NK-92 treated with Interleukin-12 subunit alpha and Interleukin-12 subunit beta, amount 100 ng/mL, for 24 hours (cell line): ENCODE results near the gene CASS4.

Experiments
- DNase-seq: peaks from one replicate; lab custom pipeline; 2025; lab: John Stamatoyannopoulos, UW

The CASS4 gene

DNA sequence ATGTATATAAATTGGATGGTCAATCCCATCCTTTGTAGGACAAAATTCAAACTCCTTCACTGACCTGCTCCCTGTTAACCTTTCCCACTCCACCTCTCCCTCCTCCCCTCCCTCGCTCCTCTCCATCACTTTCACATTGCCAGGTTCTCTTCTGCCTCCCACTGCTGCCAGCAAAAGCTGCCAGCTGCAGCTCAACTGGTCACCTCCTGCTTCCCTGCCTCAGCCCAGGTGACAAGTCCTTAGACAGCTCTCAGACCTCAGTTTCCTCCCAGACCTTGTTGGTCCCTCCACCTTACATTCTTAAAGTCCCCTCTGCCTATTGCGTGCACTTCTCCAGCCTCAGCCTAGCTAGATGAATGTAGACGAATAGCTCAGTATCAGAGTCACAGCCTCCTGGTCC lies 33.1 kb downstream of the CASS4 start:
- DNase-seq = no peak

DNA sequence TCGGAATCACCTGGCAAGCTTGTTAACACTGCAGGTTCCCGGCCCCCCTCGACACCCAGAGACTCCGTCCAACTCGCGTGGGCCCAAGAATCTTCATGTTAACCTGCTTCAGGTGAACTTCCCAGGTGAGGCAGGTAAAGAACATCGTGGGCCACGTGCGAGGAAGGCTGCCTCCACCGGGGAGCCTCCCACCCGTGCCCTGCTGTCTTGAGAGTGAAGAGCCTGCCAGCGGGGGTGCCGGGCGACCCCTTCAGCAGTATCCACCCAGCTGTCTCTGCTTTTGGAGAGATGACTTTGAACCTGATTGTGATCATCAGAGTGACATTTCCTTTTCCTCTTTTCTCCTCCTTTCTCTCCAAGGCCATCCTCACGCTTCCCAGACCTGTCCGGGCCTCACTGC lies 33.5 kb downstream of the CASS4 start:
- no peak for DNase-seq

DNA sequence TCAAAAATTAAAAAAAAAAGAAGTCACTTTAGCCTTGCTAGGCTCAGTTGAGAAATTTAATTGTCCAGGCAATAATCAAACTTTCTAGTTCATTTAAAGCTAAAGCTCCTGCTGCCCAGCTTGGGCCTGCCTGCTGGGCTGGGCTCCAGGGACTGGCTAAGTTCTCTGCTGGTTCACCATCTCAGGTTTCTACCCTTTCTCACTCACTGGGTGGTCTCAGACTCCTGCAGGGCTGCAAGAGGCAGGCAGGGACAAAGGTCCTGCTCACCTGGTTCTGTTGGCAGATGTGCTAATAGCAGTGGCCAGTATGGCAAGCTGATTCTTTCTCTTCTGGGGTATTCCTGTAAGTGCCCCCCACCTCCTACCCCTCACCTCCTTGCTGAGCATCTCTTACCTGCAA lies 35.2 kb downstream of the CASS4 start:
- no peak for DNase-seq

DNA sequence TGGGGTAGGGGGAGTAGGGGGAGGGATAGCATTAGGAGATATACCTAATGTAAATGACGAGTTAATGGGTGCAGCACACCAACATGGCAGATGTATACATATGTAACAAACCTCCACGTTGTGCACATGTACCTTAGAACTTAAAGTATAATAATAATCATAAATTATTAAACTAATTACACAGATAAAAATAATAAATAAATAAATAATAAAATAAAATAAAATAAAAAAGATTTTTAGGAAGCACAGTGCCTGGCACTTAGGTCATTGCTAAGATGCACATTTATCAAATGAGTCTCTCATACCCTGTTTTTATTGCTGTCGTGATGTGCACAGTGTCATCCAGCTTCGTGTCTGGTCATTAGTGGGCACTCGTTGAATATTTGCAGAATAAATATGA lies 37.4 kb downstream of the CASS4 start:
- DNase-seq = no peak

DNA sequence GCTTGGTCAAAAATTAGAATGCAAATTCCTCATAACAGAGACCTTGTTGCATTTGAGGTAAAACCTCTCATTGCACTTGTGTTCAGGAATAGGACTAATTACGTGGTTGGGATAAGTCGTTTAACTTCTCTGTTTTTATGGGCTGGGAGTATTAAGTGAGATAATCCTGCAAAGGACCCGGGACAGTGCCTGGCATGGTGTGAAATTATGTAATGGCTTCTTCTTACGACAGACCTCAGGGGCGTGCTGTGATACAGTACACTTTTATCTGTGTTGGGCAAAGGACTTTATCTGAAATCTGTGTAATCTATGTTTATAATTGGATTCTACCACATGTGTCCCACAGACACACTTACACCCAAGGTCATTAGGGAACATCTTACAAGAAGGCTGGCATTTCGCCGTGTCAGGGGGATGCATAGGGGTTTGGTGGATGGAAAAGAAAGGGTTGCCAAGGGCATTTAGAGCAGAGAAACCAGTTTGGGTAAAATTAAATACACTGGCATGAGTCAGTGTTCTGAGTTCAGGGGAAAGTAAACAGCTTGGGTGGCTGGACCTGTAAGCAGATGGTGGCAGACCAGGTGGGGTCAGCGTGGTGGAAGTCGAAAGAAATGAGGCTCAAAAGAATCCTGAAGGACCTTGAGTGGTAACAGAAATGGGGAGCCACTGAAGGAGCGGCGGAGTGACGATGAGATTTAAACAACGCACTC lies 39.2 kb downstream of the CASS4 start:
- no peak for DNase-seq

DNA sequence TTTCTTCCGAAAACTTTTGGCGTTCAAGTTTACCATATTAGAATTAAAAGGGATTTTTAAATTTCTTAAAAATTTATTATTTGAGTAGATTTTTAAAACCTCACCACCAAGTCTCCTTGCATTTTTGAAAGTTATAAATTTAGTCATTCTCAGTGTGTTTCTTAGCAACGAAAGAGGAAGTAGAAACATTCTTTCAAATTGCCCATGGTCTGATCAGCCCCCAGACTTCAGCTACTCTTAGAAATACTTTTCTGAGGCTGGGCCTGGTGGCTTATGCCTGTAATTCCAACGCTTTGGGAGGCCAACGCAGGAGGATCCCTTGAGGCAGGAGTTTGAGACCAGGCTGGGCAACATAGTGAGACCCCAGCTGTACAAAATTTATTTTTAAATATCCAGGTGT lies 41.3 kb downstream of the CASS4 start:
- DNase-seq = no peak

DNA sequence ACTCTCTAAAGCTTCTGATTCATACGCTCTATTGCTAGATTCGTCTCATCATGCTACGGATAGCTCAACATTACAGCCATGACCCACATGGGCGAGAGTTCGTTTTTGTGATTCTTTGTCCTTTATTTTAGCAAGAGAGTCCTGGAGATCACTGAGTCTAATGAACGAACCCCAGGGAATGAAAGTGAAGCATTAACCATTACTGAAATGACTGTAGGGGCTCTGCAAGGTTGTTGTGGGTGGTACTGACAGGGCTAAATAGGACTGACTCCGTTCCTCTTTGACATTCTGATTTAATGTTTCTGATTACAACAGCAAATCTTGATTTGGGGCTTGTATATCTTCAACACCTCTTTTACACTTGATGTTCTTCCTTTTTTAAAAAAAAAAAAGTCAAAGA lies 42.7 kb downstream of the CASS4 start:
- DNase-seq = no peak

DNA sequence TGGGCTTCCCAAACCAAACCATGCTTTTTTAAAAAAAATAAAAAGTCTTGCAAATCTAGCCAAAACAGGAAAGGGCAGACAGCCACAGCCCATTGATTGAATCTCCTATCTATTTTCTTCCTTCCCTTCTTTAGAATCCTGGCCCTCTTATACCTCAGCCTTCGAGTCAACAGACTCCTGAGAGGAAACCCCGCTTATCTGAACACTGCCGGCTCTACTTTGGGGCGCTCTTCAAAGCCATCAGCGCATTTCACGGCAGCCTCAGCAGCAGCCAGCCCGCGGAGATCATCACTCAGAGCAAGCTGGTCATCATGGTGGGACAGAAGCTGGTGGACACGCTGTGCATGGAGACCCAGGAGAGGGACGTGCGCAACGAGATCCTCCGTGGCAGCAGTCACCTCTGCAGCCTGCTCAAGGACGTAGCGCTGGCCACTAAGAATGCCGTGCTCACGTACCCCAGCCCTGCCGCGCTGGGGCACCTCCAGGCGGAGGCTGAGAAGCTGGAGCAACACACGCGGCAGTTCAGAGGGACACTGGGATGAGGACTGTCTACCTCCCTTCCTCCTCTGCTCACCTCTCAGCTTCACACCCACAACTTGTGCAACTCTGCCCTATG lies 46.3 kb downstream of the CASS4 start:
- DNase-seq = no peak

DNA sequence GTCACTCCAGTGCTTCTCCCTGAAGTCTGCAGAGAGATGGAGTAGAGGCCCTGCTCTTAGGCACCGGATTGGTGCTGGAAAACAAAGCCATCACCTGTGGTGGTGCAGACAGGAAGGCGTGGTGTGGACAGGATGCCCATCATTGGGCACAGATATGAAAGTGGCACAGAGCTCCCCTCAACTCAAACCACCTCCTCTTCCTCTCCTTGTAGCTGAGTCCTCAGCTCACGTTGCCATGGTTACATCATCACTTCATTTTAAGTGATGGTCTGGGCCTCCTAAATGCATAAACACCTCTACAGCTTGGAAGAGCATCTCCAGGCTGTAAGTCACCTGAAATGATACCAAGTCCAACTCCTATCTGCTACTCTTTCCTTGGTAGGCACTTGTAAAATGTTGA lies 48.4 kb downstream of the CASS4 start:
- peak; percentile 64 for DNase-seq

DNA sequence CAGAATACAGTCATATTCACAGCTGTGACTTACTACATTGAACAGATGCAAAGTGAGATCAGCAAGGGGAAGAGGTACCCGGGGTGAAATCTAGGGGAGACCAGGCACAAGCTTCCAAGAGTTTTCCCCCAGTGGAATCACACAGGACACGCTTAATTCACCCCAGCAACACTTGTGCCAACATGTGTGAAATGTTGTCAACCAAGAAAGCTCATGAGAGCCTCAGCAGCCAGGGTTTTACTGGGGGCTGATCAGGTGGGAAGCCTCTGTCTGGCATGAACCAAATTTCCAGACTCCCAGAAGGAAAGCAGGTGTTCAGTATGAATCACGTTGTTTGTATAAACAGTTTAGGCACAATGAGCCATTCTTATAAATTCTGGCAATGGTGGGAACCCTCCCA lies 49.5 kb downstream of the CASS4 start:
- DNase-seq = no peak

DNA sequence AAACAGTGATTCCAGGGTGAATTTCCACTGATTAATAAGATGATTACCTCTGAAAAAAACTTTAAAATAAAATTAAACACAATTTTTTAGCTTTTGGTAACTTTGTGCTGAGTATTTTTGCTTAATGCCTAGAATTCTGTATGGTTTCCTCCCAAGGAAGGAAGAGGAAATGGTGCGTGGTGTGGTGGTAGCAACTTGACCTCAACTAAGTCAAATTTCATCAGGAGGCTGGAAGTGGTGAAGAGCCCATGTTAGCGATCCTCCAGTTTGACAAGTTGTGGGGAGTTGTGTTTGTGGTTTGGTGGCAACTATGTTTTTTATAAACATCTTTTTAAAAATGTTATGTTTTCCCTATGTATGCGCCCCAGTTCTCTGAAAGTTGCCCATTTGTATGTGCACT lies 51.4 kb downstream of the CASS4 start:
- peak; percentile 21 for DNase-seq

DNA sequence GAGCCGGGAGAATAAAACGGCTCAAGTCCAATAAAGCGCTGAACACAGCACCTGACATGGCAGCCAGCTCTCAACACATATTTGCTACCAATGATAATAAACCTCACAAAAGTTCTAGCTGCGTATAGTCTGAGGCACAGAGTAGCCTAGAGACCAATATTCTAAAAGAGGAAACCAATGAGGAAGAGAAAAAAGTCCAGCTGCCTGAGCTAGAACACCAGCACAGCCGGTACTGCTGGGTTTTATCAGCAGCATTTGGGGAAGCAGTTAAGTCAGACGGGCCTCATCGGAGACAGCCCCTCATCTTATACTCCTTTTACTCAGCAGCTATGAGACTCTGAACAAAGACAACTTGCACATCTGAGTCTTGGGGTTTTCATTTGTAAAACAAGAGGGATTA lies 53.9 kb downstream of the CASS4 start:
- DNase-seq = no peak

DNA sequence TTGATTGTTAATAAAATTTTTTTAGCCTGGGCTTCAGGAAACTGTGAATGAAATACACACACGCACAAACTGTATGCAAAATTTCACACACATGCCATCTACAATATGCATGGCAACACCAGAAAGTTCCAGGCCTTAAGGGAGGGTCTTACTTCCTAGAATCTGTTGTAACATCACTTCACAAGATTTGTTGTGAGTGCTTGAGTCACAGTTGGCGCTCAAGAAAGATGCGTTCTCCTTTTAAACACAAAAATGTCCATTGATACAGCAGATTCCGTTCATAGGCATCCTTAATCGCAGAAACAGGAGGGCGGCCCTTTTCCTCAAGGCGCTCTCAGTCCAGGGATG lies 55.9 kb downstream of the CASS4 start:
- no peak for DNase-seq

DNA sequence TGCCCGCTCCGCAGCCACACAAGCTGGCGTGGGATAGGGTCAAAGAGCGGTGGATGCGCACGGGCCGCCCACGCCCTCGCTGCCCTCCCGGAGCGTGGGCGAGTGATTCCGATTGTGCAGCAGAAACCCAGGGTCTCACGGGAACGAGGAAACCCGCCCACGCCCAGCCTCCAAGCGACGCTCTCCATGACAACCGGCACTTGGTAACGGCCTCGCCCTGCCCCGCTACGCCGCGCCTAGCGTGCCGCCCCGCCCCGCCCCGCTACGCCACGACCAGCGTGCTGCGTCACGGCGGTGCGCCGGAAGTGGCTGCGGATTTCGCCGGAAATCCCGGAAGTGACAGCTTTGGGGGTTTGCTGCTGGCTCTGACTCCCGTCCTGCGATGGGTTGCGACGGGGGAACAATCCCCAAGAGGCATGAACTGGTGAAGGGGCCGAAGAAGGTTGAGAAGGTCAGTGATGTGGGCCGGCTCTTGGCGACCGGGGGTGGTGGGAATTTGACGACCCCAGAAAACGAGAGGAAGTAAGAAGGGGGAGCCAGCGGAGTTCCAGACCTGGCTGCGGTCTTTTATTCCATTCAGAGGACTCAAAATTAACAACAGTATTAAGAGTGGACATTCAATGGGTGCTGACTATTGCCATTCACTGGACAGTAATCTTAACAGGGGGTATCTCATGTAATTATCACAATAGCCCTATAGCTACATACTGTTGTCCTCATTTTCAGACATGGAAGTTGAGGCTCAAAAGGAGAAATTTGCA lies 56.4 kb downstream of the CASS4 start, which contains the start of gene RTF2:
TSS of gene RTF2 (plus strand) at position 312 of the 761 bp plus-strand sequence. CDS start at position 383, 71 bp downstream.
- DNase-seq = peak; percentile 90

DNA sequence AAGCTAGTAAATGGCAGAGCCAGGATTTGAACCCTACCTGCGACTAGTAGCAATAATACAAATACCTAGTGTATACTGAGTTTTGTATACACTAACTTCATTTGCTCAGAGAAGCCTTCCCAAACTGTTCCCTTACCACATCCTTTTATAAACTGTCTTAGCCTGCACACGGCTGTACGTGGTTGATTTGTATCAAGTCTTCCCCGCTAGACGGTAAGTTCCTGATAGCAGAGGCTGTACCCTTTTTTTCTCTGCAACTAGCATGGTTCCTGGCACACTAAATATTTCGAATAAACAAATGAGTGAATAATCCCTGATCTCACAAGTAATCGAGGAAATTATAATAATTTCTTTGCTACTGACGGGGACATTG lies 57.0 kb downstream of the CASS4 start:
- no peak for DNase-seq

DNA sequence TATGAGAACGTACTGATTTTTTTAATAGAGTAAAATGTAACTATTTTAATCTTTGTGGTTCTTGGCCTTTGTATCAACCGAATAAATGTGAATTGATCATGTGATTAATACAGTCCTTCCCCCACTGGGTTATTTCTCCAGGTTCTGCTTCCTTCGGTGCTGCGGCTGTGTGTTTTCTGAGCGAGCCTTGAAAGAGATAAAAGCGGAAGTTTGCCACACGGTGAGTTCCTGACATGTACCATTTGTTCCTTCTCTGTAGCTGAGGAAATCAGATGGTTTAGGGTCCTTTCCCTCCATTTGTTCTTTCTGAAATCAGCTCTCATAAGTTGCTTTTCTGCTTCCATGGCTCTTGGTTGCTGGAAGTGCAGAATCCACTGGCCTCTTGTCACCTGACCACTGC lies 71.9 kb downstream of the CASS4 start:
- DNase-seq = no peak

DNA sequence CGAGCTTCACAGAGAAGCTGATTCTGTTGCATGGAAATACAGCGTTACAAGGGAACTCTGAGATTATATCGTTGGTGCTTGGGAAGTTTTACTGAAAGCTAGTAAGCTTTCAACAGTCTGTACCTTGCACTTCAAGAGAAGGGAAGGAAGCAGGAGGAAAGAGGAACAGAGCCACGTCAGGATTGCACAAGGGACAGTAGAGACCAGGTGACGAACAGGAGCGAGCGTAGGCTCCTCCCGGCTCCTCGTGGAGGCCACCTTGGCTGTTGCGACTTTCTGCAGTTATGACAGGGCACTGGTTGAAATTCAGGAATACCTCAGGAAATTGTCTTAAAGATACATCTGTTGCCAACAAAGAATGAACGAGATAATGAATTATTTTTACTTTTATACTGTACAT lies 75.2 kb downstream of the CASS4 start:
- DNase-seq = no peak

DNA sequence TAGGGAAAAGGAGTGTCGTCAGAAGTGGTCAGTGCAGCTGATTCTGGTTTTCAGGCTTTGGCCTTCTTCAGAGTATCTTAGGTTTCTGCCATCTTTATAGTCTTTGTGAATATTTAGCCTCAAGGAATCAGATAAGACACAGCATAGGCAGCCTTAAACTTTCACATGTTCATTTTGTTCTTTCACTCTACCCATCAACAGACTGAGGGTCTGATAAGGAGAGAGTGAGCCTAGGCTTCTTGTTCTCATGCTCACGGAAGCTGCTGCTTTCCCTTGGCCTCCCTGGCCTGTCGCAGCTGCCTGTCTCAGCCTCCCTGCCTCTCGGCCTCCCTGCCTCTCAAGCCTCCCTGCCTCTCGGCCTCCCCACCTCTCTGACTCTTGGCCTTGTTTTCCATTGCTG lies 76.5 kb downstream of the CASS4 start:
- no peak for DNase-seq

DNA sequence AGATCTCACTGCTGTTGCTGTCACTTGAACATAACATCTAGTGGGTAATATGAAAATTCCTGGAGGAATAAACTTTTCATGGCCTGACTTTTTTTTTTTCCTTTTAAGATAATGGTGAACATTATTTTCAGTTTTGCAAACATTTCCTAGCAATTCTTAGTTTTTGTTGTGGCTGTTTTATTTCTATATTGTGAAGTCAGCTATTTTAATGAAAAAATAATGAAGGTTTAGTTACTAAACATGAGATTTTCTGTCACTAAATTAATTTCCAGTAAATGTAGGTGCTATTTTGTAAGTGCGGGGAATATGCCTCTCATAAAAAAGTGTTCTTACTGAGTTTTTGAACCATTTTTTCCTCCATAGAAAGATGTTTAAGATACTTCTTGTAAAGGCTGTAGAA lies 89.1 kb downstream of the CASS4 start:
- DNase-seq = no peak

DNA sequence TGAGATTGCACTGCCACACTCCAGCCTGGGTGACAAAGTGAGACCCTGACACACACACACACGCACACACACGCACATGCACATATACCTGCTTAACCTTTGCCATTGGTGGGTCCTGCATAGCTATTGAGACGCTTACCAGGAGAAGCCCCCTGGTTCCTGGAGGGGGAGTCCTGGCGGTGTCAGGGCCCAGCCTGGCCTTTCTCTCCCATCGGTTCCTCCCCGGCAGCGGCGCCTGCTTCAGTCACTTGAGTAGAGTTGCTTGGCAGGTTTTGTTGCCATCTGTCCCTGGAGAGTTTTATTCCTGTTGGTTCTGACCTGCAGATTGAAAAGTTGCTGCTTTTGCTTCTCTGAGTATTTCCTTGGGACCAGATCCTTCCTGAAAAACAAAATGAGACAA lies 91.9 kb downstream of the CASS4 start:
- no peak for DNase-seq

DNA sequence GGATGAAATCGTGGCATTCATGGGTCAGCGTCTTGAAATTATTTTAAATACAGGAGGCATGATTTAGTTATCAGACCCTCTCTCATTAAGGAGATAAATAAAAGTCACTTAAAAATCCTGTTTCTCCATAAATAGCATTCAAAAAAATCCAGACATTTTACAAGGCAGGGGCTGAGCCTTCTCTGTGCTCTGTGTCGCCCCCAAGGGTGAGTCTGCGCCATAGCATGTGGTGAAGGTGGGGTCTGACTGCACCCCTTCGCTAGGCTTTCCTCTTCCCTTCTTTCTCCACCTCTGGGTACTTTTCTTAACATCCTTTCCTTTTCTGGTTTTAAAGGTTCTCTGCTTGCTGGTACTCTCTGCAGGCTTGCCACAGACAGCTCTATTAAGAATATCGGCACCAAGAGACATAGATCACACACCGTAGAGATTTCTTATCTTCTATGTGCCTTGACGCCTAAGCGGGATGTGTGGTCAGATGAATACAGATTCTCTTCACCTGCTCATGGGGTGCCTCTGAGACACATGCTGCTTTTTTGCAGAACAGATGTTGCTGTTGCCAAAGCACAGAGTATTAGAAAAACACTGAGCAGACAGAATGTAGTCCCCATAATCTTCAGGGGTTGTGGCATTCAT lies 92.4 kb downstream of the CASS4 start:
- no peak for DNase-seq

DNA sequence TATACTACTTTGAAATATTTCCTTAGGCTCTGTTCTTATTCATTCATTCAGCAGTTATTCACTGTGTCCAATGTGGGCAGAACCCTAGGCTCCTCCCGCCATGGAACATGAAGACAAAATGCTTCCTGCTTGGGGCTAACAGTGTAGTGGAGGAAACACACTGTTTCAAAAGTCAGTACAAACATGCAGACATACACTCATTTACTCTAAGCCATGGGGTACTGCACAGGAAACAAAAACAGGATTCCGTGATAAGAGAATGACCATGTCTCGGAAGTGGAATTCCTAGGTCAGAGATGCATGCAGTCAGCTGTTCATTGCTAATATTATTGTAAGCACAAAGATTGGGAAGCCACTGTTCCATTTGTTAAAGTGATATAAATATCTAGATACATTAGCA lies 94.0 kb downstream of the CASS4 start:
- no peak for DNase-seq
